ENCODE measurements around the gene CLEC14A.

The CLEC14A gene

DNA sequence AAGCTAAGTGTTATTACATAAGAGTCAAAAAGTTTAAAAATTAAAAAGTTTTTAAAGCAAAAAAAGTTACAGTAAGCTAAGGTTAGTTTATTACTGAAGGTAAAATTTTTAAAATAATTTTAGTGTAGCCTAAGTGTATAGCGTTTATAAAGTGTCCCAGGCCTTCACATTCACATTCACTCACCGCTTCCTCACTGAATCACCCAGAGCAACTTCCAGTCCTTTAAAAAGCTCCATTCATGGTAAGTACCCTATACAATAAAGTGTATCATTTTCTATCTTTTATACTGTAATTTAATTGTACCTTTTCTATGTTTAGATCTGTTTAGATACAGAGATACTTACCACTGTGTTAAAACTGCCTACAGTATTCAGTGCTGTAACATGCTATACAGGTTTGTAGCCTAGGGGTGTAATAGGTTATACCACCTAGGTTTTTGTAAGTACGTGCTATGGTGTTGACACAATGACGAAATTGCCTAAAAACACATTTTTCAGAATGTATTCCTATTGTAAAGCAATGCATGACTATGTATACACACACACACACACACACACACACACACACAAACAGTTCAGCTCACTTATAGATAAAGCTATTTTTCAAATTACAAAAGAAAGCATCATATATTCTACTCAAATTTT is 3.7 kb downstream of the CLEC14A start:
- DNase-seq (ENCODE audit: low read depth, low spot score) = no peak

DNA sequence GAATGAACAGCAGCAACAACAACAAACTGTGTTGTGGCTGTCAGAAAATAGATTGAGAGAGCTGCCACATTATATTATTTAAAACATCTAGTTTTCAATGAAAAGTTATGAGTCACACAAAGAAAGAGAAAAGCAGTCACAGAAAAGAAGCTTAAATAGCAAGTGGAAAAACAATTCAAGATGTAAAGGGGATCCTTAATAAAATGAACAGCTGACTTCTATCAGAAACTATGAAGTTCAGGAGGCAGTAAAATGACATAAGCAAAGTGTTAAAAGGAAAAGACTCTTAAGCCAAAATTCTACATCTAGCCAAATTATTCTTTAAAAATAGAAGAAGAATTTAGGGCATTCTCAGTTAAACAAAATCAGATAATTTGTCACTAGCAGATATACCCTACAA is 5.6 kb downstream of the CLEC14A start:
- H3K4me3 ChIP-seq (ENCODE audit: low read length) = no peak overlapping the region
- DNase-seq (ENCODE audit: low read depth, low spot score) = no peak

More for the DNA sequence above, 3.7 kb downstream of the CLEC14A start:
- no peak overlapping the region for H3K4me3 ChIP-seq (ENCODE audit: low read length)

DNA sequence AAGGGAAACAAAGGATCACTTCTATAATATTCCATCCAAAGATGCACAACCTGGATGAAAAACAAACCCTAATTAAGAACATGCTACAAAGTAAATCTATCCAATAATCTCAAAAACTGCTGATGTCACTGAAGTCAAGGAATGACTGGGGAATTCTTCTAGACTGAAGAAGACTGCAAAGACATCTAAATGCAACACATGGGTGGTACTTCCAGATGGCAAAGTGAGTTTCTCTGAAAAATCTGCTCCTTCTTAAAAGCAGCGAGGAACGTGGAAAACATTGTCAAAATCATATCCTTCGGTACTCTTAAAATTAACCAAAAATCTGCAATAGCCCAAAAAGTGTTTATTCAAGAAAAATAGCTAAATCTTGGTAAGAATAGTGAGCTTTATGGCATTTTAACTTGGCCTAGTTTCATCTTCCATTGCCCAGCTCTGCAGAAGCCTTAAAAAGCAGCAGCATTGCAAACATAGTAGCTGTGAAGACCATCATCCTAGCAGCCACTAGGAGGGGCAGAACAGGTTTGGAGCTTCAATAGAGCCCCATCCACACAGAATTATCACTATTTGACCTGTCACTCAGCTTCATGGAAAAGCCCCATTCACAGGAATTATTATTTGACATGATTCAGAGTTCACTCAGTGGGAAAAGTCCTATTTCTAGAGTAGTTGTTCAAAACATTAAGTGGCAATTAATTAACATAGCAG is 7.4 kb downstream of the CLEC14A start:
- H3K4me3 ChIP-seq (ENCODE audit: low read length) = no peak overlapping the region
- DNase-seq (ENCODE audit: low read depth, low spot score) = no peak

DNA sequence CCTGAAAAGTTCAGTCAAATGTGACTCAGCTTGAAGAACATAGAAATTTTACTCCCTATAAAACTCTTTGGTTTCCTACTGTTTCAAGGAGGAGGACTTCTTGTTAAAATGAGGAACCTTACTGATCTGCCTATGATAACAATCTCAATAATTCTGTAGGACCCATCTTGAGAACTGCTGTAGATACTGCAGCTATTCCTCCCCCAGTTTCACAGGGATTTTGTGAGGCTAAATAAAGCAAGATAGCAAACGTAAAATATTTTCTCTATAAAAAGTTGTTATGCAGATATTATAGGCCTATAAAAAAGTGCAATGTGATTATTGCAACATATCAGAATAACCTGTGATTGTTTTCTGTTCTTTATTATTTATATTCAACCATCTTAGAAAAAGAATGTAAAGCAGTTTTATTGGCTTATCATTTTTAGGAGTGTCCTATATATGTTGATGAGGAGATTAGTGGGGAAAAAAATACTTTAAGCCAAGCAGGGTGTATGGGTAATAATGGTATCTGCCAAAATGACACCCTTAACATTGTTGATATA is 12.1 kb downstream of the CLEC14A start:
- no peak for DNase-seq (ENCODE audit: low read depth, low spot score)
- no peak overlapping the region for H3K4me3 ChIP-seq (ENCODE audit: low read length)

DNA sequence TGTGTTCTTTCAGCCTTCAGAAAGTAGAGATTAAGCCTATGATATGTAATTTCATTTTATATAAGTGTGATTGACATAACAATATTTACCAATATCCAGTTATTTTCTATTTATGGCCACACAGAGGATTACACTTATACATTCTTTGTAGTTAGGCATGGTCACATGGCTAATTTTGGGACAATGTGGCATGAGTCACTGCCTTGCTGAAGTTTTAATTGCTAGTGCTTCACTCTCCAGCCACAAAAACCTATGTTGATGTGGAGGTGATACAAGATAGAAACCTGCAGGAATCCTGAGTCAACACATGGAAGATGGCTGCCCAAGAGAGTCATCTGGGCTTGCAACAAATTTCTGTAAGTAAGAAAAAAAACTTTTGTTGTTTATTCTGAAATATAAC is 17.0 kb downstream of the CLEC14A start:
- H3K4me3 ChIP-seq (ENCODE audit: low read length) = no peak overlapping the region
- DNase-seq (ENCODE audit: low read depth, low spot score) = no peak

DNA sequence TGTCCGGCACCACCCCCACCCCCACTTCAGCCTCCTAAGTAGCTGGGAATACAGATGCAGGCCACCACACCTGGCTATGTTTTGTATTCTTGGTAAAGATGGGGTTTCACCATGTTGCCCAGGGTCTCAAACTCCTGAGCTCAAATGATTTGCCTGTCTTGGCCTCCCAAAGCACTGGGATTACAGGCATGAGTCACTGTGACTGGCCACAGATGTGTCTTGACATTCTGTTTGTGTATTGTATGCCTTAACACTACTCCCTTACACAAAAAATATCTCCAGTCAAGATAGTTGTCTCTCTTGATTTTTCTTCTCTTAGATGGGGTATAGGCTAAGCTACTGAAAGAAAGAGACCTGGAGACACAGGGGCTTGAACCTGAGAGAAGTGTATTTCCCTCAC is 17.6 kb downstream of the CLEC14A start:
- no peak for DNase-seq (ENCODE audit: low read depth, low spot score)
- no peak overlapping the region for H3K4me3 ChIP-seq (ENCODE audit: low read length)

DNA sequence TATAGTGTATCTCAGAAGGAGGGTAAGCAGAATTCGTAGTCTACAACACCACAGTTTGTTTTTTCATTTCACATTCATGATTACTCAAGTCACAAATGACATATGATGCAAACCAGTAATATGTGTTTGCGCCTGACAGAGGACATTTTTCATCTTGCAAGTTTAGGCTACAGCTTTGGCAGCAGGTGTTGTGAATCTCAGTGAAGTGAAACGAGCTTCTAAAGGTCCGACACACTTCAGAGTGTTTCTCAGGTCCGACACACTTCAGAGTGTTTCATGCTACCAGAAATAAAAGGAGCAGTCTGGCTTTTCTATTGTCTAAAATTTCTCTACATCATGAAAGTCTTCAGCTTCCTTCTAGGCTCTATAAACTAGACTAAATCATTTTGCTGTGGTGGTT is 22.7 kb downstream of the CLEC14A start:
- no peak for DNase-seq (ENCODE audit: low read depth, low spot score)
- H3K4me3 ChIP-seq (ENCODE audit: low read length) = no peak overlapping the region

DNA sequence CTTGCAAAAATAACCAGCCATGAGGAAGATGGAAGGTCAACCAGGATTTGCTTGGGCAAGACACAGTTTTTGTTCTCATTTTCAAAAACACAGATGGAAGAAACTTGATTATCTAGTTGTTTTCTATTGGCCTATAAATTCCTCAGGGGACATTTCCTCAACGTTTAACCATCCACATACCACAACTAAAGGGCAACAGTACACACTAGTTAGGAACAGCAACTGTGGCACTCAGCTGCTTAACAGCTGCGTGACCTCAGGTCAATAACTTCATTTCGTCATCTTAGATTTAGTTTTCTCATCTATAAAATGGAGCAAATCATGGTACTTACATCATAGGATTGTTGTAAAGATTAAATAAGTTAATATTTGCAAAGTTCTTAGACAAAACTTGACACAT is 29.5 kb downstream of the CLEC14A start:
- no peak for DNase-seq (ENCODE audit: low read depth, low spot score)
- no peak overlapping the region for H3K4me3 ChIP-seq (ENCODE audit: low read length)

DNA sequence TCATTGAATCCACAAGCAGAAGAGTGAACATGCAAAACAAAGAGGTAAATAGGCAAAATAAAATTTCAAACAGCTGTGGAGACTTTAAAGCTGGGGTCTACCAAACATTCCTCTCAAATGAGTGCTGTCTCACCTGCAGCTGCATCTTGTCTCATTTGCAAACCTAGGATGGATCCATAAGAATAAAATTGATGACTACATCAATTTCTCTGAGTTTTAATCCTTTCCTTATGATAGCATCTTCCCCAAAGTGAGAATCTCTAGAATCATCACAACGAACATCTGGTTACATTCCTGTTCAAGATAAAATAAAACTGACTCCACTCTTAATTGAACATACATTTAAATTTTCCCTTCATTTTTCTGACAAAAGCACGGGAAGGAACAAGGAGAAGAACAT is 29.9 kb downstream of the CLEC14A start:
- H3K4me3 ChIP-seq (ENCODE audit: low read length) = no peak overlapping the region

DNA sequence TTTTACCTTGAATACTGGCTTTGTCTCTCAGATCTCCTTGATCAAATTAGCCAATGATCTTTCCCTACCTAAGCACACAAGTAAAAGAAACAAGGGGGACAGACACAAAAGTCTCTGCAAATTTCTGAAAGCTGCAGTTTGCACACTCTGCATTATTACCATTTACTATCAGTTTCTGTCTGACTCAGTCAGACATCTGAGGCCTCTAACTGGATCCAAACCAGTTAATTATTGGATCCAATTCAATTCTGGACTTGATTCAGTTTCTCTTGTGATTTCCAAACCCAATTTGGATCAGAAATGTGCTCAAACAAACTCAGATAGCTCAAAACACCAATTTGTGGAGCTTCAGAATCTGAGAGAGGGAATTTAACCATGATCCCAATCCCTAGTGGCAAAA is 31.6 kb downstream of the CLEC14A start:
- H3K4me3 ChIP-seq (ENCODE audit: low read length) = no peak overlapping the region

More for the DNA sequence above, 29.9 kb downstream of the CLEC14A start:
- DNase-seq (ENCODE audit: low read depth, low spot score) = no peak

DNA sequence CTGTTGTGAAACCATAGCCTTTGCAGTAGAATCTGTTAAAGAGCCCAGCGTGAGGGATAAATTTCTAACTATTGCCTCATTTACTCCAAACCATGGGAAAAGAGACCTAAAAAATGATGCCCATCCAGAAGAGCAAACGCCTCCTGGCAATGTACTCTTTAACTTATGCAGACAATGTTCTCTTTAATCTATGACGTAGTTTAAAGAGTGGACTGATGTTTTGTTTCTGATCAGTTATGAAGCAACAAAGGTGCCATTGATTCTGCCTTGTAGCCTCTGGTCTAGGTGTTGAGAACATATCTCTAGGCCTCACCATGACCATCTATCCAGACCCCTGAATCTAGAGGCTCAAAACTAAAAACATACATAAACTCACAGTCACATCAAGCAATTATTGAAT is 34.8 kb downstream of the CLEC14A start:
- DNase-seq (ENCODE audit: low read depth, low spot score) = no peak
- H3K4me3 ChIP-seq (ENCODE audit: low read length) = no peak overlapping the region

More for the DNA sequence above, 31.6 kb downstream of the CLEC14A start:
- no peak for DNase-seq (ENCODE audit: low read depth, low spot score)

DNA sequence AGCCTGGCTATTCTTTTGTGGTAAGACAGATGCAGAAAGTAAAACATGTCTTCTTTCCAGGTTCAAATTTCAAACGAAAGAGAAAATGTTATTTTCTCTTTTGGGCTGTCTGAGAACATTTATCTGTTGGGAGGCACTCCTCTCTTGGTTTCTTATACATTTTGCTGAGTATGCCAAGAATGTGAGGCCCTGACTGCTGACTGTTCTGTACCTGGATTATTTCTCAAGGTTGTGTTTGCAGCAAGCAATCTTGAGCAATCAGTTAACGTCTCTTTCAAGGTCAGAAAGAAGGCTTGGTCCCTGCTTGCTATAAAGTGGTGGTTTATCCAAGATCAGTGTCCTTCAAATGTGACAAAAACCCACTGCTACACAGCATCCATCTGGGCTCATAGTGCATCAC is 38.3 kb downstream of the CLEC14A start:
- no peak overlapping the region for H3K4me3 ChIP-seq (ENCODE audit: low read length)
- DNase-seq (ENCODE audit: low read depth, low spot score) = no peak

DNA sequence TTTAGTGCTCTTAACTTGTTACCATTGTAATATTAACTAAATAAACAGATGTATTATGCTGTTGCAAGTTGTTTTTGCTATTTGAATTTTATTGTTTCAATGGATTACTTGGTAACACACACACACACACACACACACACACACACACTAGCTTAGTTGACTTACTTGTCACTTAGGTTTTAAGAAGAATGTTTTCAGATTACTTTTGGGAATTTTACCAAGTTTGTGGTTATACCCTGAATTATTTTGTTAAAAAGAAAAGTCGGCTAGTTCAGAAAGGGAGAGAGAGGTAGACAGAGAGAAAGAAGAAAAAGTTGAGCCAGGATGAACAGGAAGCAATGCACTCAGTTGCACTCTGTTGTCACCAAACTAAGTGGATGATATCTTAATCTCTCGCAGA is 42.9 kb downstream of the CLEC14A start:
- no peak overlapping the region for H3K4me3 ChIP-seq (ENCODE audit: low read length)
- no peak for DNase-seq (ENCODE audit: low read depth, low spot score)

DNA sequence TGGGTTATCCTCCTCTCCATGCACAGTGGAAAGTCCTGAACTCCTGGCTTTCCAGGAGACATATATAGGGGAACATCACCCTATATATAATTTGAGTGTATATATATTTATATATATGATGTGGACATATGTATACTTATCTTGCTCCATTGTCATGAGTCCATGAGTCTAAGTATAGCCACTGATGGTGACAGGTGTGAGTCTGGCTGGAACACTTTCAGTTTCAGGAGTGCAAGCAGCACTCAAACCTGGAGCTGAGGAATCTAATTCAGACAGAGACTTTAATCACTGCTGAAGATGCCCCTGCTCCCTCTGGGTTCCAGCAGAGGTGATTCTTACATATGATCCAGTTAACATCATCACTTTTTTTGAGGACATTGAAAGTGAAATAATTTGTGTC is 43.8 kb downstream of the CLEC14A start:
- no peak overlapping the region for H3K4me3 ChIP-seq (ENCODE audit: low read length)
- no peak for DNase-seq (ENCODE audit: low read depth, low spot score)

DNA sequence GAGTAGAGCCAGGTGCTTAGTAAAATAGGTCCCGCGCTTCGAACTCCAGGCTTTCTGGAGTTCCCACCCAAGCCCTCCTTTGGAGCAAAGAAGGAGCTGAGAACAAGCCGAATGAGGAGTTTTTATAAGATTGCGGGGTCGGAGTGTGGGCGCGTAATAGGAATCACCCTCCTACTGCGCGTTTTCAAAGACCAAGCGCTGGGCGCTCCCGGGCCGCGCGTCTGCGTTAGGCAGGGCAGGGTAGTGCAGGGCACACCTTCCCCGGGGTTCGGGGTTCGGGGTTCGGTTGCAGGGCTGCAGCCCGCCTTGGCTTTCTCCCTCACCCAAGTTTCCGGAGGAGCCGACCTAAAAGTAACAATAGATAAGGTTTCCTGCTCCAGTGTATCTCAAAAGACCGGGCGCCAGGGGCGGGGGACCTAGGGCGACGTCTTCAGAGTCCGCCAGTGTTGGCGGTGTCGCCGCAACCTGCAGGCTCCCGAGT is 44.6 kb downstream of the CLEC14A start:
- H3K4me3 ChIP-seq (ENCODE audit: low read length) = no peak overlapping the region
- no peak for DNase-seq (ENCODE audit: low read depth, low spot score)

DNA sequence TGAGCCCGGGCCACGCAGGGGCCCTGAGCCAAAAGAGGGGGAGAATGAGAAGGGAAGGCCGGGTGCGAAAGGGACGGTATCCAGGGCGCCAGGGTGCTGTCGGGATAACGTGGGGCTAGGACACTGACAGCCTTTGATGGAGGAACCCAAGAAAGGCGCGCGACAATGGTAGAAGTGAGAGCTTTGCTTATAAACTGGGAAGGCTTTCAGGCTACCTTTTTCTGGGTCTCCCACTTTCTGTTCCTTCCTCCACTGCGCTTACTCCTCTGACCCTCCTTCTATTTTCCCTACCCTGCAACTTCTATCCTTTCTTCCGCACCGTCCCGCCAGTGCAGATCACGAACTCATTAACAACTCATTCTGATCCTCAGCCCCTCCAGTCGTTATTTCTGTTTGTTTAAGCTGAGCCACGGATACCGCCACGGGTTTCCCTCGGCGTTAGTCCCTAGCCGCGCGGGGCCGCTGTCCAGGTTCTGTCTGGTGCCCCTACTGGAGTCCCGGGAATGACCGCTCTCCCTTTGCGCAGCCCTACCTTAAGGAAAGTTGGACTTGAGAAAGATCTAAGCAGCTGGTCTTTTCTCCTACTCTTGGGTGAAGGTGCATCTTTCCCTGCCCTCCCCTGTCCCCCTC is 45.2 kb downstream of the CLEC14A start:
- no peak for DNase-seq (ENCODE audit: low read depth, low spot score)
- no peak overlapping the region for H3K4me3 ChIP-seq (ENCODE audit: low read length)

DNA sequence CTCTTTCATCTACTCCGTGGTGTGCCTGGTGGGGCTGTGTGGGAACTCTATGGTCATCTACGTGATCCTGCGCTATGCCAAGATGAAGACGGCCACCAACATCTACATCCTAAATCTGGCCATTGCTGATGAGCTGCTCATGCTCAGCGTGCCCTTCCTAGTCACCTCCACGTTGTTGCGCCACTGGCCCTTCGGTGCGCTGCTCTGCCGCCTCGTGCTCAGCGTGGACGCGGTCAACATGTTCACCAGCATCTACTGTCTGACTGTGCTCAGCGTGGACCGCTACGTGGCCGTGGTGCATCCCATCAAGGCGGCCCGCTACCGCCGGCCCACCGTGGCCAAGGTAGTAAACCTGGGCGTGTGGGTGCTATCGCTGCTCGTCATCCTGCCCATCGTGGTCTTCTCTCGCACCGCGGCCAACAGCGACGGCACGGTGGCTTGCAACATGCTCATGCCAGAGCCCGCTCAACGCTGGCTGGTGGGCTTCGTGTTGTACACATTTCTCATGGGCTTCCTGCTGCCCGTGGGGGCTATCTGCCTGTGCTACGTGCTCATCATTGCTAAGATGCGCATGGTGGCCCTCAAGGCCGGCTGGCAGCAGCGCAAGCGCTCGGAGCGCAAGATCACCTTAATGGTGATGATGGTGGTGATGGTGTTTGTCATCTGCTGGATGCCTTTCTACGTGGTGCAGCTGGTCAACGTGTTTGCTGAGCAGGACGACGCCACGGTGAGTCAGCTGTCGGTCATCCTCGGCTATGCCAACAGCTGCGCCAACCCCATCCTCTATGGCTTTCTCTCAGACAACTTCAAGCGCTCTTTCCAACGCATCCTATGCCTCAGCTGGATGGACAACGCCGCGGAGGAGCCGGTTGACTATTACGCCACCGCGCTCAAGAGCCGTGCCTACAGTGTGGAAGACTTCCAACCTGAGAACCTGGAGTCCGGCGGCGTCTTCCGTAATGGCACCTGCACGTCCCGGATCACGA is 46.0 kb downstream of the CLEC14A start:
- no peak for DNase-seq (ENCODE audit: low read depth, low spot score)
- H3K4me3 ChIP-seq (ENCODE audit: low read length) = no peak overlapping the region

DNA sequence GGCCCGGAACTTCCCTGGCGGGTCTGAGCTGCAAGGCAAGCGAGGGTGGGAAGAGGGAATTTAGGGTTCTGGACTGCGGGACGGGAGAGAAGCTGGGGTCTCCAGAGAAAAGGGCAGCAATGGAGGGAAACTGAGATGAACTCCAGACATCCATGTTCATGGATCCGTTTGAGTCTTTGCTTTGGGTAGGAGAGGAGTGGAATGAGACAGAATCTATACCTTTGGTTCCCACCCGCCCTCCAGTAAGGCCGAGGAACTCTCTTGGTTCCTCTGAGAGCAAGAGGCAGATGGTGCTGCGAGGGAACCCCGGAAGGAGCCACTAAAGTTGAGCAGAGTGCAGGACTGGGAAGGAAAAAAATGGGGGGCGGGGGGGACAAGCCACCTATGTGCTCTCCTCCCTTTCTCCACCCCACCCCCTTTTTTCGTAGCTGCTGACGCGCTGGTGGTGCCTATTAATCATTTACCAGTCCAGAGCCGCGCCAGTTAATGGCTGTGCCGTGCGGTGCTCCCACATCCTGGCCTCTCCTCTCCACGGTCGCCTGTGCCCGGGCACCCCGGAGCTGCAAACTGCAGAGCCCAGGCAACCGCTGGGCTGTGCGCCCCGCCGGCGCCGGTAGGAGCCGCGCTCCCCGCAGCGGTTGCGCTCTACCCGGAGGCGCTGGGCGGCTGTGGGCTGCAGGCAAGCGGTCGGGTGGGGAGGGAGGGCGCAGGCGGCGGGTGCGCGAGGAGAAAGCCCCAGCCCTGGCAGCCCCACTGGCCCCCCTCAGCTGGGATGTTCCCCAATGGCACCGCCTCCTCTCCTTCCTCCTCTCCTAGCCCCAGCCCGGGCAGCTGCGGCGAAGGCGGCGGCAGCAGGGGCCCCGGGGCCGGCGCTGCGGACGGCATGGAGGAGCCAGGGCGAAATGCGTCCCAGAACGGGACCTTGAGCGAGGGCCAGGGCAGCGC is 47.0 kb downstream of the CLEC14A start:
- DNase-seq (ENCODE audit: low read depth, low spot score) = no peak
- no peak overlapping the region for H3K4me3 ChIP-seq (ENCODE audit: low read length)

All from Jurkat, Clone E6-1 (cell line).